GM19099 (cell line): ENCODE data around the gene ANOS1.

Source experiments
- POLR2A ChIP-seq: IDR thresholded peaks from 3 replicates; pipeline ENCODE4 v1.6.1; 2011; ENCODE audit warnings: low read depth; ENCODE audit not compliant: insufficient read length; ENCODE audit errors: extremely low read depth

ANOS1 gene

DNA sequence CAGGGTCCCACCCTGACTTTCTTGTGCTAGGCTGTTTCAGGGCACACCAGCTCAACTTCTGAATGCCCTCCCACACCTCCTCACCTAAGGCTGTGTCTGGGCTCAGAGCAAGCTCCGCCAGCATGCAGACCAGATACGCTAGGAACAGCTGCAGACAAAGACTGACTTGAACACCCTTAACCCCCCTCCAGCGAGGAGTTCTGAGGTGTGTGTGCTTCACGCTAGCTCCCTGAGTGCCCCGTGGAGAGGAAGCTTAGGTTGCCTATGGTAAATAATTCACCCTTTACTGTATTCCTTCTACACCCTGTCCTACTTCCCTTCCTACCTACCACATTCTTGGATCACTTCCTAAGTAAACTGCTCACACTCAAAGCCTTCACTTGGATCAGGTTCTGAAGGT is 152.3 kb downstream of the ANOS1 start:
- TF ChIP-seq POLR2A: no peak

DNA sequence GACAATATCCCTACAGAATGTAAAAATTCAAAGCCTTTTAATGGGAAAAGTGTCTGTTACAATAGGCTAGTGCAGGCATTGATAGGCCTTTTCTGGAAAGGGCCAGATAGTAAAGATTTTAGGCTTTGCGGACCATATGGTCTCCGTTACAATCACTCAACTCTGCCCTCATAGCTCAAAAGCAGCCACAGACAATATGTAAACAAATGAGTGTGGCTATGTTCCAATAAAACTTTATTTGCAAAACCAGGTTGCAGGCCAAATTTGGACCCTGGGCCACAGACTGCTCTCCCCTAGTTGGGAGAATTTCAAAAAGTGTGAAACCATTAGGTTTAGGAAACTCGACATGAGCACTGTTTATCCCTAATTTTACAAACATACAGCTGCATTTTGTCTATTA is 155.1 kb downstream of the ANOS1 start:
- no peak for TF ChIP-seq POLR2A

DNA sequence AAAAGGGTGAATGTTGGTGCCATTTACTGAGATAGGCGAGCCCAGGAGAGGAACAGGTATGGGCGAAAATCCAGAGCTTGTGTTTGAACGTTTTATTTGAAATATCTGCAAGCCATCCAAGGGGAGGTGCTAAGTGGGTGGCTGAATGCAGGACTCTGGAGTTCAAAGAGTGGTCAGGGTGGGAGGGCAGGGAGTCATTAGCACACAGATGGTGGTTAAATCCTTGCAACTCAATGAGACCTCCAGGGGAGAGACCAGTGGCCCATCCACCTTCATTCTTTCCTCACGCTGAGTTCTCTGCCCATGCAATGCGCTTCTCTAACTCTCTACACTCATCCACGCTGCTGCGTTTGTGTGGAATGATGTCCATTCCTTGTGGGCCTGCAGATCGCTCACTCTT is 166.2 kb downstream of the ANOS1 start:
- TF ChIP-seq POLR2A: no peak

DNA sequence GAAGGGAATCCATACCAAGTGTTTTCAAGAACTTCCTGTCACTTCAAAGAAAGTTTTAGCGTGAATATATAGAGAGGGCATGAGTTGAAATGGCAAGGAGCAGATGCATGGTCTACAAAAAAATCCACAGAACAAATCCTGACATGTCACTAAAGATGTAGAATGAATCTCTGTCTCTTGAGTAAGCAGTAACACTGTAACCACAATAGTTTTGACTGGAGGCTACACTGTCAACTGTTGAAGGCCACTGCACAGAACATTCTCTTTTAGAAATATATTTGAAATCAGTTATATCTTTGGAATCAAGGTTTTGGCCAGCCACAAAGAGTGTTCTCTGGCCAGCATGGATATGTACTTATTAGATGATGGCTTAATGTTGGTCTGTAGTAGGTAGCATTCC is 183.5 kb downstream of the ANOS1 start:
- TF ChIP-seq POLR2A: no peak

DNA sequence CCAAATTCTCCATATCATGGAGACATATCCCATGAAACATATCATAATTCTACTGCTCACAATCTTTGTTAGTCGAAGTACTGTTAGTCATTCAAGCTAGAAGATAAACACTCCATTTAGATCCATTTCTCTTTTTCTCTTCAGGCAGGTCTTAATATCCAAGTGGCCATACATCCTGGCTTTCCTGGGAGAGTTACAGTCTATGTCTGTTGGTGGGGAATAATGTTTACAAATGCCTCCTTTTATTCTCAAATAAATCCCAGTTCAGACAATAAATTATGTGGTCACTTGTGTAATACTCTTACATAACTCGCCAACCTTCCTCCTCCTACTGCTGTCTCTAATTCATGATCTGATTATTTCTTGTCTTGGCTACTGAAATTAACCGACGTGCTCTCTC is 185.2 kb downstream of the ANOS1 start:
- no peak for TF ChIP-seq POLR2A

DNA sequence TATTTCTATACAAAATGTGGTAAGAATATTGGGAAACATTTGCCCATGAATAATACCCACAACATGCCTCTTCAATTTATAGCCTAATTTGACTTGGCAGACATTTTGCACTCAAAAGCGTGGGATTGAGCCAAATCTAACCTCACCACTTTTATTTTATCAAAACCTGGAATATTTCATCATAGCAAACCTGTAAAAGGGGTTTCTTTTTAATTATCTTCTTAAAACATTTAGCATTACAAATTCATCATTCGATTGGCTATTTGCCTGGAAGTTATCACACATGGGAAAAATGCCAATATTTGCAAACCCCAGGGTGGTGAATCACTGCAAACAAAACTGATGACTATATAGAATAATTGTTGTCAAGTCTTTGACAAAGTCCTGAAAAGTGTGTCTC is 211.1 kb downstream of the ANOS1 start:
- no peak for TF ChIP-seq POLR2A

DNA sequence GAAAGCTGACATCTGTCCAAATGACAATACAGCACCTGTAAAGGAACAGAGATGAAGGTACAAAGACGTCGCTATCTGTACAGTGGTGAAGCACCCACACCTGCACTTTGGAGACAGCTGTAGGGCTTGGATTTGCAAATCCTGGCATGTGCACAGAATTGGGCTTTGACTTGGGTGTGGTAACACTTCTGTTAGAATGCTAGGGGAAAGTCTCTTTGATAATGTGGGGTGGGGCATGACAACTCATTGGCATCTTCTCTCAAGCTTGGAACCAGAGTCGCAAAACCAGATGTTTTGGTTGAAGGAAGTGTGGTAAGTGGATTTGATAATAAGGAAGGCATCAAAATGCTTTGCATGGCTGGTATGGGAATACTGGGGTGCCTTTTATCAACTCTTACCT is 211.8 kb downstream of the ANOS1 start:
- no peak for TF ChIP-seq POLR2A

DNA sequence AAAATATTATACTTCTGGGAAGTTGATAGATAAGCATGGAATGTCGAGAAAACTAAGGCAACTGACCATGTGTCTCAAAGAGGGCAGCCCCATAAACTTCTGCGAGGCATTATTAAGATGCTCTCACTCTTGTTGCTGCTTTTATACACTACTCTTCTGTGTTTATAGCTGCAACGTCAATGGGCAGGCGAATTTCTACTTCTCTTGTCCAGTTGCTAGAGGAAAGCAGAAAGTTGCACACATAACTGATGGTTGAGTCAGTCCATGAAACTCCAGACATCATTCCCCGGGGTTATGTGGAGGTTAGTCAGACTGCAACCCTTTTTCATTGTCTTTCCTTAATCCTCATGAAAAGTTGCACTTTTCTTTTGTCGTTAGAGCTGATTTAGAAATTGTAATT is 227.5 kb downstream of the ANOS1 start:
- TF ChIP-seq POLR2A: no peak

DNA sequence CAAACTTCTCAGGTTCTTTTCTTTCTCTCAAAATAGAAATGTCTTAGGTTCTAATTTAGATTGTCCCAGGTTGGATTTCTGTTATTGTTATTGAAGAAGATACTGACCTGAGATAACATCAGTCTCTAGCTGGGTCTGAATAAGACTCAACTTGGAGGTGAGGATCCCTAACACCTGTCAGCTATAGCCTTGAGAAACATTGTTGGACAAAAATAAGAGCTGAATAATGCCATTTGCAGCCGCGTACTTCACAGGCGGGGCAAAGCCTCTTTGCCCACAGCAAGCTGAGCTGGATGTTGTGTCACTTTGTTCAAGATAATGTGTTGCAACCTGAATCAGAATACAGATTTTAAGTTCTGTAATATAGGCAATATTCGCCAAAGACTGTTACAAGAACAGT is 231.7 kb downstream of the ANOS1 start:
- TF ChIP-seq POLR2A: no peak

DNA sequence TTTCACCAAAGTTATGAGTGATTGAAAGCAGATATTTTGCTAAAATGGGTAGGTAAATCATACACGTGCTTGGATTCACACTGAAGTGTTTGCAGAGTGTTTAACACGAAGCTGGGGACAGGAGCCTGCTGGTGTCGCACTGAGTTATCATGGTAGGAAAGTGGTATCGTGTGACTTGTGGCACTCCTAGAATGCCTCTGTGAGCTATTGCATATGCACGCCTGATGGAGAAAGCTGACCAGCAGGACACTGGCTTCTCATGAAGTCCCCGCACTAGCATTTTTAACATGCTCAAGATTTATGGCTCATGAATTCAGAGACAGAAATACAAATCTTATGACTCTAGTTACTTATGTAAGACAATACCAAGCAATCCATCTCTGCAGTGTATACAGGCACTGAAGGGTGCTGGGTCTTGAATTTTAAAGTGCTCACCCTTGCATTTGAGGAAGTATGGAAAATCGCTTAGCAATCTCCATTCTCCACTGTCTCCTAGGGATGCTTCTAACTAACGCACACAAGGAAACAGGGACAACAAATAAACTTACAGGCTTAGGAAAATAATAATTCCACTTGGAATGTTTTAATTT is 247.5 kb downstream of the ANOS1 start:
- TF ChIP-seq POLR2A: no peak
